Dermis blood vessel endothelial cell (primary cell): ENCODE measurements around the gene CISH. TPM values are rescaled to one million over a fixed set of nuclear protein-coding genes. Genes with fewer than 3 reads are reported as not detected.

Experiments used
- DNase-seq: peaks from one replicate; pipeline ENCODE4 v3.0.0; 2010
- total RNA-seq: library from RNA; depleted of rRNA; stranded (reverse); fragments of >200 nt; gene quantifications from 2 replicates; pipeline ENCODE4 v1.2.3, GENCODE V29; 2014

CISH gene
- 0.37 and 0.51 TPM in 2 replicates for total RNA-seq

GRCh38 chr3:50611464-50612233, at the start of gene CISH:
CISH (minus strand) TSS chr3:50611774; CDS start chr3:50611650, 124 bp downstream.
- peak; percentile 93 for DNase-seq

GRCh38 chr3:50660386-50660785, 48.8 kb upstream of the CISH start:
- DNase-seq = no peak

- DNase-seq = no peak
These were observed 47.3 kb upstream of the CISH start for GRCh38 chr3:50658831-50659230.

- no peak for DNase-seq
These were observed 46.8 kb upstream of the CISH start for GRCh38 chr3:50658416-50658815.

GRCh38 chr3:50657816-50658215, 46.2 kb upstream of the CISH start:
- DNase-seq = no peak

- DNase-seq = no peak
These were observed 45.8 kb upstream of the CISH start for GRCh38 chr3:50657407-50657806.

GRCh38 chr3:50656417-50657195, 45.0 kb upstream of the CISH start:
- DNase-seq = no peak

- DNase-seq = no peak
These were observed 43.6 kb upstream of the CISH start for GRCh38 chr3:50655009-50655830.

- DNase-seq = no peak
These were observed 42.5 kb upstream of the CISH start for GRCh38 chr3:50653937-50654595.

GRCh38 chr3:50652709-50653108, 41.1 kb upstream of the CISH start:
- peak; percentile 45 for DNase-seq

GRCh38 chr3:50651920-50652529, 40.5 kb upstream of the CISH start:
- DNase-seq = no peak

- DNase-seq = no peak
These were observed 39.9 kb upstream of the CISH start for GRCh38 chr3:50651445-50651844.

GRCh38 chr3:50650018-50650417, 38.4 kb upstream of the CISH start:
- DNase-seq = no peak

GRCh38 chr3:50649451-50649931, 37.9 kb upstream of the CISH start:
- DNase-seq = no peak

- DNase-seq = no peak
These were observed 37.4 kb upstream of the CISH start for GRCh38 chr3:50648944-50649343.

GRCh38 chr3:50648313-50648712, 36.7 kb upstream of the CISH start:
- no peak for DNase-seq

GRCh38 chr3:50645378-50645777, 33.8 kb upstream of the CISH start:
- DNase-seq = no peak

- DNase-seq = no peak
These were observed 33.0 kb upstream of the CISH start for GRCh38 chr3:50644561-50644960.

GRCh38 chr3:50642382-50642781, 30.8 kb upstream of the CISH start:
- no peak for DNase-seq

- no peak for DNase-seq
These were observed 27.5 kb upstream of the CISH start for GRCh38 chr3:50639055-50639494.

- no peak for DNase-seq
These were observed 26.4 kb upstream of the CISH start for GRCh38 chr3:50637945-50638344.

- DNase-seq = no peak
These were observed 25.4 kb upstream of the CISH start for GRCh38 chr3:50637011-50637410.
